ENCODE data around the gene GPA33.
"Not testable (repeated sequence)": the region's sequence is repeated elsewhere in the genome, so short reads cannot be mapped to it uniquely, and the experiment has no call there.

The GPA33 gene

GRCh38 chr1:167056529-167057231, 33.5 kb downstream of the GPA33 start:
- no peak for DNase-seq (ENCODE audit: low read depth)

GRCh38 chr1:167054946-167055630, 35.1 kb downstream of the GPA33 start:
- DNase-seq (ENCODE audit: low read depth), result no peak

- no peak for DNase-seq (ENCODE audit: low read depth)
Measured at GRCh38 chr1:167054531-167054930, 35.6 kb downstream of the GPA33 start.

- DNase-seq (ENCODE audit: low read depth), result no peak
Measured at GRCh38 chr1:167052389-167052788, 37.8 kb downstream of the GPA33 start.

- DNase-seq (ENCODE audit: low read depth), result no peak
Measured at GRCh38 chr1:167051907-167052306, 38.3 kb downstream of the GPA33 start.

GRCh38 chr1:167043752-167044488, 46.3 kb downstream of the GPA33 start:
- peak; percentile 67 for DNase-seq (ENCODE audit: low read depth)

- no peak for DNase-seq (ENCODE audit: low read depth)
Measured at GRCh38 chr1:167033646-167034045, 56.5 kb downstream of the GPA33 start.

- not testable (repeated sequence) for DNase-seq (ENCODE audit: low read depth)
Measured at GRCh38 chr1:167029553-167029952, 60.6 kb downstream of the GPA33 start.

- no peak for DNase-seq (ENCODE audit: low read depth)
Measured at GRCh38 chr1:167022384-167022783, 67.8 kb downstream of the GPA33 start.

GRCh38 chr1:167016100-167016750, 74.0 kb downstream of the GPA33 start:
- no peak for DNase-seq (ENCODE audit: low read depth)

- no peak for DNase-seq (ENCODE audit: low read depth)
Measured at GRCh38 chr1:167013108-167013929, 76.9 kb downstream of the GPA33 start.

- DNase-seq (ENCODE audit: low read depth), result no peak
Measured at GRCh38 chr1:167012570-167012969, 77.6 kb downstream of the GPA33 start.

- DNase-seq (ENCODE audit: low read depth), result no peak
Measured at GRCh38 chr1:167011560-167012191, 78.5 kb downstream of the GPA33 start.

- no peak for DNase-seq (ENCODE audit: low read depth)
Measured at GRCh38 chr1:167003711-167004110, 86.5 kb downstream of the GPA33 start.

Data from activated T-cell treated with anti-CD3 and anti-CD28 coated beads for 48 hours (primary cell).